ENCODE results near the gene FARS2.

- no peak for TF ChIP-seq ETS1 (CRISPR knock-in tag; IDR thresholded peaks at IDR 0.05)
- no peak for TF ChIP-seq YEATS2 (CRISPR knock-in tag; IDR thresholded peaks at IDR 0.05; ENCODE audit: borderline replicate concordance)
These were observed 398.2 kb downstream of the FARS2 start for GRCh38 chr6:5659467-5659866.

Data from HepG2 (cell line).